SK-N-SH (cell line): Measurements from ENCODE around the gene CDH15. TPM values are rescaled to one million over a fixed set of nuclear protein-coding genes. Genes with fewer than 3 reads are reported as not detected.

Source experiments
- CHD2 ChIP-seq: fragments of 150-350 bp; IDR thresholded peaks from 2 replicates; pipeline ENCODE4 v1.6.1; 2018; ENCODE audit warnings: low read length; ENCODE audit not compliant: partially characterized antibody
- ELF1 ChIP-seq: IDR thresholded peaks from 2 replicates; pipeline ENCODE4 v1.4.0; 2012
- EP300 ChIP-seq, 2 experiments: IDR thresholded peaks; 2 replicates each; pipeline versions ENCODE4 v1.4.0 to v1.6.1; 2012; ENCODE audit warnings: borderline replicate concordance in 1 of 2, low read depth in 1 of 2, low read length in 1 of 2
- FOSL2 ChIP-seq: IDR thresholded peaks from 2 replicates; pipeline ENCODE4 v1.4.0; 2012; ENCODE audit warnings: low read depth, mild to moderate bottlenecking, moderate library complexity, borderline replicate concordance
- FOXJ3 ChIP-seq: sonication (generic); formaldehyde crosslinking; IDR thresholded peaks from 2 replicates; pipeline ENCODE4 v1.5.1; 2020; ENCODE audit warnings: mild to moderate bottlenecking, missing genetic modification reagents
- FOXM1 ChIP-seq: IDR thresholded peaks from 2 replicates; pipeline ENCODE4 v1.4.0; 2012; ENCODE audit warnings: low read depth, mild to moderate bottlenecking
- JUND ChIP-seq: IDR thresholded peaks from 2 replicates; pipeline ENCODE4 v1.4.0; 2012
- MEF2A ChIP-seq: IDR thresholded peaks from 2 replicates; pipeline ENCODE4 v1.4.0; 2012; ENCODE audit warnings: low read depth, borderline replicate concordance
- NFIC ChIP-seq: IDR thresholded peaks from 2 replicates; pipeline ENCODE4 v1.4.0; 2012; ENCODE audit warnings: borderline replicate concordance
- NRF1 ChIP-seq: IDR thresholded peaks from 2 replicates; pipeline ENCODE4 v1.6.1; 2012; ENCODE audit warnings: low read depth, mild to moderate bottlenecking, low read length
- POLR2AphosphoS5 ChIP-seq: IDR thresholded peaks from 2 replicates; pipeline ENCODE4 v1.6.1; 2012; ENCODE audit warnings: low read depth, low read length
- RAD21 ChIP-seq: IDR thresholded peaks from 2 replicates; pipeline ENCODE4 v1.6.1; 2012; ENCODE audit warnings: mild to moderate bottlenecking, low read length
- RFX5 ChIP-seq: IDR thresholded peaks from 2 replicates; pipeline ENCODE4 v1.6.1; 2012; ENCODE audit warnings: mild to moderate bottlenecking, improper control_type of control experiment, low read length
- RXRA ChIP-seq: IDR thresholded peaks from 2 replicates; pipeline ENCODE4 v1.4.0; 2012; ENCODE audit warnings: low read depth, mild to moderate bottlenecking, borderline replicate concordance
- SIN3A ChIP-seq: IDR thresholded peaks from 2 replicates; pipeline ENCODE4 v1.6.1; 2012; ENCODE audit warnings: low read depth, mild to moderate bottlenecking, low read length, moderate library complexity, borderline replicate concordance
- TAF1 ChIP-seq: IDR thresholded peaks from 2 replicates; pipeline ENCODE4 v1.6.1; 2012; ENCODE audit warnings: low read depth, mild to moderate bottlenecking, low read length, moderate library complexity, borderline replicate concordance
- TEAD4 ChIP-seq: IDR thresholded peaks from 2 replicates; pipeline ENCODE4 v1.4.0; 2012; ENCODE audit warnings: mild to moderate bottlenecking, borderline replicate concordance; ENCODE audit not compliant: insufficient read depth
- YY1 ChIP-seq: IDR thresholded peaks from 2 replicates; pipeline ENCODE4 v1.4.0; 2012; ENCODE audit warnings: low read depth, mild to moderate bottlenecking
- polyA plus RNA-seq, 3 experiments: library from polyadenylated mRNA; depleted of rRNA; stranded (reverse); fragments of >200 nt; gene quantifications; 2 replicates each; pipeline ENCODE4 v1.2.3, GENCODE V29; 2012
- TF ChIP-seq, protein P1 (sequence below): fragments of 150-350 bp; IDR thresholded peaks from 2 replicates; pipeline ENCODE4 v1.6.1; 2017; ENCODE audit warnings: antibody characterized with exemption, low read length, low read depth, borderline replicate concordance
- TF ChIP-seq, protein P2 (sequence below): IDR thresholded peaks from 2 replicates; pipeline ENCODE4; 2012
- TF ChIP-seq, protein P3 (sequence below): IDR thresholded peaks from 2 replicates; pipeline ENCODE4 v1.4.0; 2012; ENCODE audit warnings: low read depth
- TF ChIP-seq, protein P4 (sequence below): IDR thresholded peaks from 2 replicates; pipeline ENCODE4 v1.4.0; 2012; ENCODE audit warnings: low read depth, borderline replicate concordance
- TF ChIP-seq, protein P5 (sequence below): fragments of 200-600 bp; sonication (generic); IDR thresholded peaks from 2 replicates; pipeline ENCODE4 v1.6.1; 2017; ENCODE audit warnings: antibody characterized with exemption, mild to moderate bottlenecking, moderate library complexity
- TF ChIP-seq, protein P6 (sequence below): fragments of 150-350 bp; IDR thresholded peaks from 2 replicates; pipeline ENCODE4 v1.6.1; 2016; ENCODE audit warnings: mild to moderate bottlenecking, low read depth, low read length

The CDH15 gene
- polyA plus RNA-seq, 1 of the 3 experiments (the other 2 are of a cell fraction), result 0.03 TPM

DNA sequence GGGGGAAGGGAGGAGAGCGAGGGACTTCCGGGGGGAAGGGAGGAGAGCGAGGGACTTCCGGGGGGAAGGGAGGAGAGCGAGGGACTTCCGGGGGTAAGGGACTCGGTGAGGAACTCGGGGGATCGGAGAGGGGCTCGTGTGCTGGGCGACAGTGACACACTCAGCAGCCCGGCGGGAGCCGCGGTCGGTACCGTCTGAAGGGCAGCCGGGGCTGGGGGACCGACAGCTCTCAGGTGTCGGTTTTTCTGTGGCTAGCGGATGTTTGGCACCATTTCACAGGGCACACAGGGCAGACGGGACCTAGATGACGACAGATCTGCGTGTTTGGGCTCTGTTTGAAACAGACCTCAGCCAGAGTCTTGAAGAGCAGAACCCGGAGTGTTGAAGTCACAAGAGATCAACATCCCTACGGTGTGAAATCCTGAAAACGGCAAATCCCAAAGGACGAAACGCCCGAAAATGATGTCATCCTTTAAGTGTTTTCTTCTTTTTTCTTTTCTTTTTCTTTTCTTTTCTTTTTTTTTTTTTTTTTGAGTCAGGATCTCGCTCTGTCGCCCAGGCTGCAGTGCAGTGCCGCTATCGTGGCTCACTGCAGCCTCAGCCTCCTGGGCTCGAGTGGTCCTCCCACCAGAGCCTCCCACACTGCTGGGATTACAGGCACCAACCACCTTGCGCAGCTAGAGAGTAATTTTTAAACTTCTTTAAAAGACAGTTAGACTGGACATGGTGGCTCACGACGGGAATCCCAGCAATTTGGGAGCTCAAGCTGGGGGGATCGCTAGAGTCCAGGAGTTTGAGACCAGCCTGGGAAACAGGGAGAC lies 69.8 kb downstream of the CDH15 start (continued):
- TF ChIP-seq POLR2AphosphoS5 (peak; percentile 78), NRF1 (no peak), JUND (no peak), ELF1 (peak; percentile 86), RFX5 (no peak), FOXM1 (no peak), FOXJ3 (CRISPR knock-in tag) (no peak), EP300 (IDR thresholded peaks at IDR 0.05; ENCODE audit: borderline replicate concordance in 1 of 2, low read depth in 1 of 2, low read length in 1 of 2) (no peak), MEF2A (no peak), TEAD4 (no peak), TAF1 (no peak; the same call in 1 of the 2 replicates), YY1 (no peak), FOSL2 (no peak), CHD2 (peak; percentile 75), NFIC (no peak; the same call in 1 of the 2 replicates), RAD21 (no peak), SIN3A (no peak), RXRA (no peak)
- TF ChIP-seq, protein P1, sequence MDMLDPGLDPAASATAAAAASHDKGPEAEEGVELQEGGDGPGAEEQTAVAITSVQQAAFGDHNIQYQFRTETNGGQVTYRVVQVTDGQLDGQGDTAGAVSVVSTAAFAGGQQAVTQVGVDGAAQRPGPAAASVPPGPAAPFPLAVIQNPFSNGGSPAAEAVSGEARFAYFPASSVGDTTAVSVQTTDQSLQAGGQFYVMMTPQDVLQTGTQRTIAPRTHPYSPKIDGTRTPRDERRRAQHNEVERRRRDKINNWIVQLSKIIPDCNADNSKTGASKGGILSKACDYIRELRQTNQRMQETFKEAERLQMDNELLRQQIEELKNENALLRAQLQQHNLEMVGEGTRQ, result no peak
- TF ChIP-seq, protein P2, sequence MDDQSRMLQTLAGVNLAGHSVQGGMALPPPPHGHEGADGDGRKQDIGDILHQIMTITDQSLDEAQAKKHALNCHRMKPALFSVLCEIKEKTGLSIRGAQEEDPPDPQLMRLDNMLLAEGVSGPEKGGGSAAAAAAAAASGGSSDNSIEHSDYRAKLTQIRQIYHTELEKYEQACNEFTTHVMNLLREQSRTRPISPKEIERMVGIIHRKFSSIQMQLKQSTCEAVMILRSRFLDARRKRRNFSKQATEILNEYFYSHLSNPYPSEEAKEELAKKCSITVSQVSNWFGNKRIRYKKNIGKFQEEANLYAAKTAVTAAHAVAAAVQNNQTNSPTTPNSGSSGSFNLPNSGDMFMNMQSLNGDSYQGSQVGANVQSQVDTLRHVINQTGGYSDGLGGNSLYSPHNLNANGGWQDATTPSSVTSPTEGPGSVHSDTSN, result no peak
- TF ChIP-seq, protein P3, sequence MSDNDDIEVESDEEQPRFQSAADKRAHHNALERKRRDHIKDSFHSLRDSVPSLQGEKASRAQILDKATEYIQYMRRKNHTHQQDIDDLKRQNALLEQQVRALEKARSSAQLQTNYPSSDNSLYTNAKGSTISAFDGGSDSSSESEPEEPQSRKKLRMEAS, result peak; percentile 49; the same call in 1 of the 2 replicates
- TF ChIP-seq, protein P4, sequence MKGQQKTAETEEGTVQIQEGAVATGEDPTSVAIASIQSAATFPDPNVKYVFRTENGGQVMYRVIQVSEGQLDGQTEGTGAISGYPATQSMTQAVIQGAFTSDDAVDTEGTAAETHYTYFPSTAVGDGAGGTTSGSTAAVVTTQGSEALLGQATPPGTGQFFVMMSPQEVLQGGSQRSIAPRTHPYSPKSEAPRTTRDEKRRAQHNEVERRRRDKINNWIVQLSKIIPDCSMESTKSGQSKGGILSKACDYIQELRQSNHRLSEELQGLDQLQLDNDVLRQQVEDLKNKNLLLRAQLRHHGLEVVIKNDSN, result no peak
- TF ChIP-seq, protein P5, sequence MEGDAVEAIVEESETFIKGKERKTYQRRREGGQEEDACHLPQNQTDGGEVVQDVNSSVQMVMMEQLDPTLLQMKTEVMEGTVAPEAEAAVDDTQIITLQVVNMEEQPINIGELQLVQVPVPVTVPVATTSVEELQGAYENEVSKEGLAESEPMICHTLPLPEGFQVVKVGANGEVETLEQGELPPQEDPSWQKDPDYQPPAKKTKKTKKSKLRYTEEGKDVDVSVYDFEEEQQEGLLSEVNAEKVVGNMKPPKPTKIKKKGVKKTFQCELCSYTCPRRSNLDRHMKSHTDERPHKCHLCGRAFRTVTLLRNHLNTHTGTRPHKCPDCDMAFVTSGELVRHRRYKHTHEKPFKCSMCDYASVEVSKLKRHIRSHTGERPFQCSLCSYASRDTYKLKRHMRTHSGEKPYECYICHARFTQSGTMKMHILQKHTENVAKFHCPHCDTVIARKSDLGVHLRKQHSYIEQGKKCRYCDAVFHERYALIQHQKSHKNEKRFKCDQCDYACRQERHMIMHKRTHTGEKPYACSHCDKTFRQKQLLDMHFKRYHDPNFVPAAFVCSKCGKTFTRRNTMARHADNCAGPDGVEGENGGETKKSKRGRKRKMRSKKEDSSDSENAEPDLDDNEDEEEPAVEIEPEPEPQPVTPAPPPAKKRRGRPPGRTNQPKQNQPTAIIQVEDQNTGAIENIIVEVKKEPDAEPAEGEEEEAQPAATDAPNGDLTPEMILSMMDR, result no peak
- TF ChIP-seq, protein P6, sequence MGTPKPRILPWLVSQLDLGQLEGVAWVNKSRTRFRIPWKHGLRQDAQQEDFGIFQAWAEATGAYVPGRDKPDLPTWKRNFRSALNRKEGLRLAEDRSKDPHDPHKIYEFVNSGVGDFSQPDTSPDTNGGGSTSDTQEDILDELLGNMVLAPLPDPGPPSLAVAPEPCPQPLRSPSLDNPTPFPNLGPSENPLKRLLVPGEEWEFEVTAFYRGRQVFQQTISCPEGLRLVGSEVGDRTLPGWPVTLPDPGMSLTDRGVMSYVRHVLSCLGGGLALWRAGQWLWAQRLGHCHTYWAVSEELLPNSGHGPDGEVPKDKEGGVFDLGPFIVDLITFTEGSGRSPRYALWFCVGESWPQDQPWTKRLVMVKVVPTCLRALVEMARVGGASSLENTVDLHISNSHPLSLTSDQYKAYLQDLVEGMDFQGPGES, result no peak
